Middle frontal gyrus (tissue), 1 donor: ENCODE data around the gene CACTIN.
"Not testable (repeated sequence)": the region's sequence is repeated elsewhere in the genome, so short reads cannot be mapped to it uniquely, and the experiment has no call there.

Source experiments
- DNase-seq: peaks from one replicate; pipeline ENCODE4 v3.0.0-alpha.2; 2015; ENCODE audit warnings: low spot score; ENCODE audit errors: extremely low spot score

The CACTIN gene

GRCh38 chr19:3663838-3664237, 37.2 kb upstream of the CACTIN start:
- DNase-seq, result no peak

GRCh38 chr19:3661284-3662238, 35.0 kb upstream of the CACTIN start:
- no peak for DNase-seq

- no peak for DNase-seq
Observed at GRCh38 chr19:3660493-3661219, 34.1 kb upstream of the CACTIN start.

GRCh38 chr19:3659746-3660112, 33.1 kb upstream of the CACTIN start:
- DNase-seq, result no peak

- DNase-seq, result no peak
Observed at GRCh38 chr19:3658870-3659745, 32.5 kb upstream of the CACTIN start.

GRCh38 chr19:3658004-3658869, 31.6 kb upstream of the CACTIN start:
- no peak for DNase-seq

GRCh38 chr19:3657395-3657769, 30.8 kb upstream of the CACTIN start:
- no peak for DNase-seq

- DNase-seq, result no peak
Observed at GRCh38 chr19:3656747-3657394, 30.3 kb upstream of the CACTIN start.

- no peak for DNase-seq
Observed at GRCh38 chr19:3656073-3656746, 29.6 kb upstream of the CACTIN start.

GRCh38 chr19:3655402-3656072, 28.9 kb upstream of the CACTIN start:
- DNase-seq, result peak; percentile 39

GRCh38 chr19:3653865-3654513, 27.4 kb upstream of the CACTIN start:
- no peak for DNase-seq

GRCh38 chr19:3653081-3653795, 26.6 kb upstream of the CACTIN start:
- DNase-seq, result no peak

- DNase-seq, result no peak
Observed at GRCh38 chr19:3652422-3652821, 25.8 kb upstream of the CACTIN start.

GRCh38 chr19:3651684-3652083, 25.1 kb upstream of the CACTIN start:
- no peak for DNase-seq

GRCh38 chr19:3649888-3650287, 23.3 kb upstream of the CACTIN start:
- no peak for DNase-seq

- no peak for DNase-seq
Observed at GRCh38 chr19:3648037-3648905, 21.7 kb upstream of the CACTIN start.

GRCh38 chr19:3647102-3647501, 20.5 kb upstream of the CACTIN start:
- not testable (repeated sequence) for DNase-seq
